Endometrial microvascular endothelial cells (primary cell): Measurements from ENCODE around the gene CCDC136. TPM values are rescaled to one million over a fixed set of nuclear protein-coding genes. Genes with fewer than 3 reads are reported as not detected.

Experiments
- in situ Hi-C: cut with HindIII; loops from 2 replicates; pipeline ENCODE4 v1.10.0; 2017; ENCODE audit warnings: low sequenced_read_pairs, low pct_unique_long_range_greater_than_20kb; ENCODE audit errors: inconsistent ontology term
- total RNA-seq: library from RNA; depleted of rRNA; stranded (reverse); fragments of >200 nt; gene quantifications from one replicate; pipeline ENCODE4 v1.2.3, GENCODE V29; 2015; ENCODE audit errors: inconsistent ontology term

Gene CCDC136
- total RNA-seq, 1 donor from 2014 or later: 0.28 TPM

DNA sequence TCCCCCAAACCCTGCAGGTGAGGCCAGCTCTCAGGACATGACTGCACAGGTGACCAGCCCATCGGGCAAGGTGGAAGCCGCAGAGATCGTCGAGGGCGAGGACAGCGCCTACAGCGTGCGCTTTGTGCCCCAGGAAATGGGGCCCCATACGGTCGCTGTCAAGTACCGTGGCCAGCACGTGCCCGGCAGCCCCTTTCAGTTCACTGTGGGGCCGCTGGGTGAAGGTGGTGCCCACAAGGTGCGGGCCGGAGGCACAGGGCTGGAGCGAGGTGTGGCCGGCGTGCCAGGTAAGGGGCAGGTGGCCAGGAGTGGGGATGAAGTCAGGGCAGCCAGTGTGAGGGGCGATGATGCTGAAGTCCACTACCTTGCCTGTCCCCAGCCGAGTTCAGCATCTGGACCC is 62.6 kb downstream of the CCDC136 start:
- in situ Hi-C loops: no loop called here

DNA sequence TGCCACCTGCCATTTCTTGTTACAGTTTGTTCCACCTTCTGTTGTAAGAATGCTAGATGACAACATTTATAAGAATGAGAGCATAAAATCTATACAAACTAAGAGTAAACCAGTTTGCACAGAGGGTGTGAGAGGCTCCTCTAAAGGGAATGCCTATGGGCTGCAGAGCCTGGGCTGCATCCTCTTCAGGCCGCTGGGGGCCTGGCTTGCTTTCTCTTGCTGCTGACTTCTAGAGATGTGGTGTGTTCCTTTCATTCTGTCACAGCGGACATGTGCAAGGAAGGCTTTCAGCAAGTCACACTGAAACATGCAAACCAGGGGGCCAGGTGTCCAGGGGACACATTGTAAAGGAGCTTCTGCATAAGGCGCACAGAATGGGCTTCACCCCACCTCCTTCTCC is 63.8 kb downstream of the CCDC136 start:
- in situ Hi-C loops: no loop called here

DNA sequence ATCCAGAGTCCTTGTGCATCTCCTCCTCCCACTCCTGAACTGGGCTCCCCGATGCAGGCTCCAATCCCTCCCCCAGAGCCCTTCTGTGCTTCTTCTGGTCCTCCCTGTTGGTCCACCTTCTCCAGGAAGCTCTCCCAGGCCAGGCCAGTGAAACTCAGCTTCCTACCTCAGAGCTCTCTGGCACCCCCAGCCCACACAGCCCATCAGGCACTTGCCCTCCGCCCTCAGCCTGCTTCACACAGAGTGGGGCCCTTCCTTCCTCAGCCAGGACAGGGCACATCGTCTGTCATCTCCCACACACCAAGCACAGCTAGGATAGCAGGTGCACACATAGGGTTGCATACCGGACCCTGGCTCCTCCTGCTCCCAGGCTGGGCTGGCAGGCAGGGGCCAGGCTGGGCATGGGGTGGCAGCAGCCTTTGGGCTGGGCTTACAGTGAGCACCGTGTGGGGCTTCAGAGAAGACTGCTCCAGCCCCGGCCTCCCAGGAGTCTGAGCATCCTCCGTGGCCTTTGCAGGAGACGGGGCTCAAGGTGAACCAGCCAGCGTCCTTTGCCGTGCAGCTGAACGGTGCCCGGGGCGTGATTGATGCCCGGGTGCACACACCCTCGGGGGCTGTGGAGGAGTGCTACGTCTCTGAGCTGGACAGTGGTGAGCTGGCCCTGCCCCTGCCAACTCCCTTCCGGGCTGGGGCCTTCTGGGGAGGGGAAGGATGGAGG is 64.4 kb downstream of the CCDC136 start:
- in situ Hi-C loops: no loop called here

DNA sequence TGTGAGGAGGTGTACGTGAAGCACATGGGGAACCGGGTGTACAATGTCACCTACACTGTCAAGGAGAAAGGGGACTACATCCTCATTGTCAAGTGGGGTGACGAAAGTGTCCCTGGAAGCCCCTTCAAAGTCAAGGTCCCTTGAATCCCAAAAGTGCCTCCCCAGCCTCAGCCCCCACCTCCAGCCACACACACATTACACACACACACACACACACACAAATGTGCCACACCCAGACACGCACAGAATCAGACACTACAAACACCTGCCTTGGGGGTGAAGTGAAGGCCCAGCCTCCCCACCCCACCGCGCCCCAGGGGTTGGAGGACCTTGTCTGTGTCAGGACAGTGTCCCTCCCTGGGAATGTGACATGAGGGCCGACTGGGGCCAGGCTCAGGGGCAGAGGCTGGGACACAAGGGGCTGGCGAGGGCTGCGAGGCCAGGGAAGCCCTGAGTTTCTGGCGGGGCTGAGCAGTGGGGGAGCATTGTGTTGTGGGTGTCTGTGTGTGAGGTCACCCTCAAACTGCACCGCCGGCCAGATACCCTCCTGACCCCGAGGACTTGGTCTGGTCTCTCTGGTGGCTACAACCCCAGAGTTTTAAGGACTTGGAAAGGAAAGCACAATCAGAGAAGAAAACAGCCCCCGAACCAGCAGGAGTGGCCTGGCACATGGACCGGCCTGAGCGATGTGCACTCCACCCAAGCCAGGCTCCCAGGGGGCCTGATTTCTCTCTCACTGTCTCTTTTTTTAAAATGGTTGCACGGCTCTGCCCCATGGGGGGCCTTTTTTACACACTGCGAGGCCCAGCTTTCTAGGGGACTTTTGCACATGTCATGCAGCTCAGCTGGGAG is 66.8 kb downstream of the CCDC136 start:
- in situ Hi-C loops: no loop called here

DNA sequence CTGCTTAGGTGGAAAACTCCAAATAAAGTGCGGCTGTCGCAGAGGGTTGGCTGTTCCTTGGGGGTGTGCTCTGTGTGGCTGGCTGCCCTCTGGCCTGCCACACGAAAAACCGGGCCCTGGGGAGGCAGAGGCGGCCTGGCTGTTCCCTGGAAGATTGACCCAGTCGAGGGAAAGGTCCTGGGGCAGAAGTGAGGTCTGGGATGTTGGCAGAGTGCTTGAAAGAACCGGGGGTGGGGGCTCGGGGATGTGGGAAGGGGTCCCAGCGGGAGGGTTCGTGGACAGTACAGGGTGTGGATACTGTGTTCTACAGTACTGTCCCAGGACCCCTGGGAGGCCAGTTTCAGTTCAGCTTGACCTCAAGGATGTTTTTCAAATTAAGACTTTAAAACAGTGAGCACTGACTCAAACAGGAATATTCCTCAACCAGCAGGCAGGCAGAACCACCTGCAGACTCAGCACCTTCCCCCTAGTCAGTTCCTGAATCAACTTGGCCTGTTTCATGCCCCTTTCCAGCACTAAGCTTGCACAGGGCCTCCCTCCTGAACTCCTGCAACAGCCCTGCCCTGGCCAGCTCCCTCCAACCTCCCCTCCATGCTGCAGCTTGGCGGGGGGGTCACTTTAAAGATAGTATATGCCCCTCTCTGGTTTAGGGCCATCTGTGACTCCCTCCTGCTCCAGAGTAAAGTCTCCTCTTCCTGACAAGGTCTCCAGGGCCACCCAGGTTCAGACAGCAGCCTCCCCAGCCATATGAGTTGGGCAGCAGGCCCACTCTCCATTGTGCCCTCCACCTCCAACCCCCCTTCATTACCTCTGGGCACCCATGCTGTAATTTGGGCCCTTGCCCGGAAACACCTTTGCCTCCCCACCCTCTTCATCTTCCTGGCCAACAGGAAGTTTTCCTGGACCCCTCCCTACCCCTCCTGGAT is 67.7 kb downstream of the CCDC136 start:
- in situ Hi-C loops: no loop called here

DNA sequence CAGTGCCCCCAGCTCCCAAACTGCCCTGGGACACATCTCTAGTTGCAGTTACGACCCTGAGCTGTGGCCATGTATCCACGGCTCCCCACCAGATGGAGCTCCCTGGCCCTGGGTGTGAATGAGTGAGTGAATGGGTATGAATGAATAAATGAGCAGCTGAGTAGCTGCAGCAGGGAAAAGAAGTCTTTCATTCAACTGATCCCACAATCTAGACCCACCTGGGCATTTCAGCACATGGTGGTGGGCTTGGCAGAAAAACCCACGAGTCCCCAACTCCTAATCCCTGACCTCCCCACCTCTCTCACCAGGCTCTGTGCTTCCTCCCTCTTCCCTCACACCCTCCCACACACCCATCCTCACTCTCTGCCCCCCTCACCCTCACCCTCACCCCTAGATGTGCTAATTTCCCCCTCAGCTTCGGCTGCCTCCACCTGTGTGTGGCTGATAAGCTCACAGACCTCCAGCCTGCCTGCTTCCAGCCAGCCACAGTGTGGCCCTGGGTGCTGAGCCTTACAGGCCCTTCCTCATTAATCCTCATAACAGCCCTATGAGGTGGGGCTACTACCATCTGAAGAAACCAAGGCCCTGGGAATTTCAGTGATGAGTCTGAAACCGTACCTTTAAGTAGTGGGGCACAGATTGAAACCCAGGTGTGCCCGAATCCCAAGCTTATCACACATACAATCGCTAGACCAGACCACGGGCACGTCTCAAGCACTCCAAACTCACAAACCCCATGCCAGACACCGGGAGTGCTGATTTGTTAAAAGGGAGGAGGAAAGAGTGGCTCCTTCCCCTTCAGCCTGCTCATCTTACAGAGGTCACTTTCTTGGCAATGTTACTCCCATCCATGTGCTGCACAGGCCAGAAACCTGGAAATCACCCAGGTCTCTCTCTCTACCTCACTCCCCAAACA is 68.6 kb downstream of the CCDC136 start:
- in situ Hi-C loops: no loop called here

DNA sequence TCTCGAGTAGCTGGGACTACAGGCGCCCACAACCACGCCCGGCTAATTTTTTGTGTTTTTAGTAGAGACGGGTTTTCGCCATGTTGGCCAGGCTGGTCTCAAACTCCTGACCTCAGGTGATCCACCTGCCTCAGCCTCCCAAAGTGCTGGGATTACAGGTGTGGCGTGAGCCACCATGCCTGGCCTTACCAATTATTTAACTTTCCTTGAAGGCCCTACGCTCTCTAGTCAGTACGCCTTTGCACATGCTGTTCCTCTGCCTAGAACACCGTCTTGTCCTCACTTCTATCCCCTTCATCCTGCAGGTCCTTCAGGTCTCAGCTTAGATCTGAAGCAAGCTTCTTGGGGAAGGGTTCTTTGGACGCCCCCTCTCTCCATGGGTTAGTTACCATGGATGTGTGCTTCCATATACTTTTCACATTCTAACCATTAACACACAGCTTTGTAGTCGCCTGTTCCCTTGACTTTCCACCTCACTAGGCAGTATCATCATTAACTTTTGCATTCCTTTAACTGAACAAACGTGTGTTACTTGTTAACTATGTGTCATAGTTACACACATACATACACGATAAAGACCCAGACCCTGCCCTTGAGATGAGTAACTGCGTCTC is 70.3 kb downstream of the CCDC136 start:
- in situ Hi-C loops: no loop called here

DNA sequence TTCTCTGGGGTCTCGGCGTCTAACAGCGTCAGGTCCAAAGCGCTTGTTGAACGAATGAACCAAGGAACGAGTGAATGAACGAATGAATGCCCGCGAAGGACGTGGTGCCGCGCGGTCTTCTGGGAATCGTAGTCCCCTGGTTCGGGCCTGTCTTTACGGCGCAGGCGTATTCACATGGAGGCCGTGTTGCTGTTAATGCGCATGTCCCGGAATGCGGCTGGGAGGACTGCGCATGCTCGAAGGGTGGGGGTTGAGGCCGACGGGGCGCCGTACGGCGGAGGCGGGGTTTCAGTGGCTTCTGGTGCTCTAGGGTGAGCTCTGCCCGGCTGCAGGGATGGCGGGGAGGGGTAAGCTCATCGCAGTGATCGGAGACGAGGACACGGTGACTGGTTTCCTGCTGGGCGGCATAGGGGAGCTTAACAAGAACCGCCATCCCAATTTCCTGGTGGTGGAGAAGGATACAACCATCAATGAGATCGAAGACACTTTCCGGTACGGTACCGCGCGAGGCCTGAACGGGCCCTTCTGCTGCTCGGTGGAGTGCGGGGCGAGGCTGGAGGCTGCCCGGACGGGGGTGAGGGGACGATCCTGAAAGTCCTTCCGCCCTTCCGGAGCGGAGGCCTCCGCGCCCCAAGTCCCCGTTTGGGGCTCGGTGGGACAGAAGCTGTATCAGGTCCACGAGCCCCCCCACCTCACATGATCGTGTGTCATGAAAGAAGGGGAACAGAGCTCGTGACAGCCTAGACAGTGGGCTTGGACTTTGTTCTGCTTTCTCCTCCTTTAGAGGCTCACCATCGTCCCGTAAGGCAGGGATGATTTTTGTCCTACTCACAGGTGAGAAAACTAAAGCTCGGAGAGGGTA is 71.0 kb downstream of the CCDC136 start, which contains the start of gene ATP6V1F:
TSS of gene ATP6V1F (plus strand) at position 286 of the 862 bp plus-strand sequence. CDS start at position 335, 49 bp downstream.
- in situ Hi-C loops: no loop called here

DNA sequence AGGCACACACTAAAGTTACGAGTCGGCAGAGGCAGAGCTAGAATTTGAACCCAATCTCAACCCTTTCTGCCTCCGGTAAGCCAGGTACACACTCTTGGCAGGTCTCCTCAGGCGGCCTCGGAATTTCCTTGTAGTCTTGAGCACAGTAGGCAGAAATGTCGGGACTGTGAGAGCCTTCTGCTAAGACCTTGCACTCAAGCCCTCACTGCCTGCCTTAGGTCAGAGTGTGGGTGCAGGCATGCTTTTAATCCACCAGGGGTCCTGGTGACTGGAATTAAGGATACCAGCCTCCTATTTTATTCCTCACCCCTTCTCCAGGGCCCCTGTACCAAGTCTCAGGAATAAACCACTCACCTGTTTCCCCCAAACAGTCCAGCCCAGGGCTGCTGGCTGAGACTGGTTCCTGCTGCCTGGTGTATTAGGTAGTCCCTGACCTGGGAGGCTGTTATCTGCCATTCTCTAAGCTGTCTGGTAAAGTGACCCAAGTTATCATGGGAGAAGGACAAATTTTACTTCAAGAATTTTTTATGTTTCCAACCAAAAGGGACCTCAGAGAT is 71.7 kb downstream of the CCDC136 start:
- in situ Hi-C loops: no loop called here

DNA sequence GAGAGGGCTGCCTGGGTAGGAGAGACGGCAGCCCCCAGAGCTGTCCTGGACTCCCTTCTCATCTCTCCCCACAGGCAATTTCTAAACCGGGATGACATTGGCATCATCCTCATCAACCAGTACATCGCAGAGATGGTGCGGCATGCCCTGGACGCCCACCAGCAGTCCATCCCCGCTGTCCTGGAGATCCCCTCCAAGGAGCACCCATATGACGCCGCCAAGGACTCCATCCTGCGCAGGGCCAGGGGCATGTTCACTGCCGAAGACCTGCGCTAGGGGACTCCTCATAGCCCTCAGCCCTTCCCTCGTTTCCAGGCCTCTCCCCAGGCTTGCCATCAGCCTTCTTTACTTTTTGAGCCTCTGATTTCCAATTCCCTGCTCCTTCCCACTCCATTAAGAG is 73.5 kb downstream of the CCDC136 start:
- in situ Hi-C loops: no loop called here

DNA sequence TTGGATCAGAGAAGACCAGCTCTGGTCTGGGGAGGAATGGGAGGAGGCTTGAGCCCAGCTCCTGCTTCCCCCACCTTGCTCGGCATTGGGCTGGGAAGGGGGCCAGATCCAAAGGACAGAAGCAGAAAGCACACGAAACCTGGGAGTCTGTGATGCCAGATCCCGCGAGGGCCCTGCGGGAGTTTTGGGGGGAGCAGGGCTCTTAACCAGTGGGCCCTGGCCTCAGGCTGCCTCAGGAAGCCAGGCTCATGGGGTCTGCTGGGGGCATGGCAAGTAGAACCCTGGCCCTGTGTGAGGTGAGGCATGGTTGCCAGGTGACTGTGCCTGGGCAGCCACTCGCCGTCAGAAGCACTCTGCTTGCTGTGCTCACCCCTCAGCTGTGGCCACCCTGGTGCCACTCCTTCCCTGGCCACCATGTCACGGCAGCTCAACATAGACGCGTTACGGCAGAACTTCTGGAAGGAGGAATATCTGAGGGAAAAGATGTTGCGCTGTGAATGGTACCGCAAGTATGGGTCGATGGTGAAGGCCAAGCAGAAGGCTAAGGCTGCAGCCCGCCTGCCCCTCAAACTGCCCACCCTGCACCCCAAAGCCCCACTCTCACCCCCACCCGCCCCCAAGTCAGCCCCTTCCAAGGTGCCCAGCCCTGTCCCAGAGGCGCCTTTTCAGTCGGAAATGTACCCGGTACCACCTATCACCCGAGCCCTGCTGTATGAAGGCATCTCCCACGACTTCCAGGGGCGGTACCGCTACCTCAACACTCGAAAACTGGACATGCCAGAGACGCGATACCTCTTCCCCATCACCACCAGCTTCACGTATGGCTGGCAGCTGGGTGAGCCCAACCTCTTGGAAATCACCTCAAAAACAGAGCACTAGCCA is 74.5 kb downstream of the CCDC136 start:
- in situ Hi-C loops: no loop called here

DNA sequence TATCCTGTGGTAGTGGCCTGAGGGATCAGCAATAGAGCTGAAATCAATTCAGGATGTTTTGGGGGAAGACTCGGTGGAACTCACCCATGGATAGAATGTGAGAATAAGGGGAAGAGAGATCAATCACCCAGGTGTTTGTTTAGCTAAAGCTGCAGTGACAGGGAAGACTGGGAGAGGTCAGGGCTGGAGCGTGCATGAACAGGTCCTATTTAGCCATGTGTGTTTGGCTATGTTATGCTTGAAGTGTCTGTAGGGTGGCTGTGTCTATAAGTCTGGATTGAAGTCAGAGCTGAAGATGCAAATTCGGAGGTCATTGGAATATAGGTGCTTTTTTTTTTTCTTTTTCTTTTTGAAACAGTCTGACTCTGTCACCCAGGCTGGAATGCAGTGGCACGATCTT is 75.5 kb downstream of the CCDC136 start:
- in situ Hi-C loops: no loop called here

DNA sequence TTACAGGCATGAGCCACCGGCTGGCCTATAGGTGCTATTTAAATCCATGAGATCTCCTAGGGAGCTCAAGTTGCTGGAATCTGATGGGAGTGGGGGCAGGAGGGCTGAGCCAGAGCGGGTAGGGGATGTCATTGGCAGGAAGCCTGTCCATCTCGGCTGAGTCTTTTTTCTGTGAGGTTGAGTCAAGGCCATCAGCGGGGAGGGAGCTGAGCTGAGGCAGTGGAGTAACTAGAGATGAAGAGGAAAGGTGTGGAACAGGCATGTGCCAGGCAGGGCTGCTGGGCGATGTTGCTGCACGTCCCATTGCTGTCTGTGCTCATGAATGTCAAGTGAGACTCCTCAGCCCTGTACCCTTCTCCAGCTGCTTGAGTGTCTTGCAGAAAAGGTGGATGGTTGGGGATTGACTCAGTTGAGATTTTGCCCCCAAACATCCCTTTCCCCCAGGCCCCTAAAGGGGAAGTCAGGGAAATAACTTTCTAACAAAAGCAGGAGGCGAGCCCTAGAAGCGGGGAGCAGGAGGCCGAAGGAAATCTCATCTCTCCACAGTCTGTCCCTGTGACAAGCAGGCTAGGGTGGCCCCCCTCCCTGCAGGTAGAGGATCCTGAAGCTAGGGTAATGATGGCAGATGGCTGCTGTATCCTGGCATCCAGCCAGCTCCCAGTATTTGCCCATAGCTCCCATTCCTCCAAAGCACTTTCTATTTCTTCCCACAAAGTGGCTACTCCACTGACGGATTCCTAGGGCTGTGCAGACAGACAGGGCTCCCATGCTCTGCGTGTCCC is 76.3 kb downstream of the CCDC136 start:
- in situ Hi-C loops: no loop called here

DNA sequence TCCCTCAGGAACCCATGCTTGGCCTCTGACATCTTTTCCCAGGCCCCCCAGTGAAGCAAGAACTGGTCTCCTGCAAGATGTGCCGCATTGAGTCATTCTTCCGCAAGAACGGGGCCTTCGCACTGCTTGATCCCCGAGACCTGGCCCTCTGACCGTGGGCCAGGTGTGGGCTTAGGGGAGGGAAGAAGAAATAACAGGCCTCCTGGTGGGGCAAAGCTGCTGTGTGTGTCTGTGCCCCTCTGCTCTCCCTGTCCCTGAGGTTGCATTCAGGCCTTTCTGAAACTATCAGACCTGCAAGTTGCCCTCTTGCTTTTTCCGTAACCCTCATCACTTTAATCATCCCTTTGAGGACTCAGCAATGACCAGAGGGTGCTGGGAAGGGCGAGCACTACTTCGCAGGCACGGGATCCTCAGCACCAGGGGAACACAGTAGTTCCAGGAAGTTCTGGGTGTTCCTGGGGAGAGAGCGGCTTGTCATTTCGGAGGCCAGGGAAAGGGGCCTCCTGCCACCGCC is 76.9 kb downstream of the CCDC136 start:
- in situ Hi-C loops: no loop called here
